Fibroblast of pulmonary artery (primary cell): ENCODE measurements around the gene RAB40C.
A peak's percentile ranks its signal among the peaks of the same experiment; 100 is the strongest.

ENCODE experiments used
- DNase-seq: peaks from one replicate; pipeline ENCODE4 v3.0.0-alpha.2; 2010; ENCODE audit warnings: low read depth
- H3K4me3 ChIP-seq: replicated peaks from 2 replicates; pipeline ENCODE4 v1.5.1; 2011; ENCODE audit warnings: low read depth, mild to moderate bottlenecking, control low read depth, low read length, moderate library complexity
- TF ChIP-seq, protein P1 (sequence below): IDR thresholded peaks from 2 replicates; pipeline ENCODE4 v1.5.1; 2011; ENCODE audit warnings: mild to moderate bottlenecking, control low read depth, low read length, inconsistent platforms; ENCODE audit errors: missing control alignments

RAB40C gene

DNA sequence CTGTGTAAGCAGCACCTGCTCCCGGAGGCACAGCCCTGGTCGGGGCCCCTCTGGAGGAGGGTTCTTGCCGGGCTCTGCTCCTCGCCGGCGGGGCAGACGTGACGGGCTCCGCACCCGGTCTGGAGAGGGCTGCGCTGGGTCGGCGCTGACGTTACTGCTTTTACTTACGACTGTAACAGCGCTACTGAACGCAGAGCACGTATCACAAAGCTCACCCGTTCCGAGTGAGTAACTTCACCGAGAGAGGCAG, 1.3 kb upstream of the RAB40C start:
- H3K4me3 ChIP-seq = peak overlapping the region; percentile 83
- DNase-seq = peak; percentile 69
- TF ChIP-seq, protein P1, sequence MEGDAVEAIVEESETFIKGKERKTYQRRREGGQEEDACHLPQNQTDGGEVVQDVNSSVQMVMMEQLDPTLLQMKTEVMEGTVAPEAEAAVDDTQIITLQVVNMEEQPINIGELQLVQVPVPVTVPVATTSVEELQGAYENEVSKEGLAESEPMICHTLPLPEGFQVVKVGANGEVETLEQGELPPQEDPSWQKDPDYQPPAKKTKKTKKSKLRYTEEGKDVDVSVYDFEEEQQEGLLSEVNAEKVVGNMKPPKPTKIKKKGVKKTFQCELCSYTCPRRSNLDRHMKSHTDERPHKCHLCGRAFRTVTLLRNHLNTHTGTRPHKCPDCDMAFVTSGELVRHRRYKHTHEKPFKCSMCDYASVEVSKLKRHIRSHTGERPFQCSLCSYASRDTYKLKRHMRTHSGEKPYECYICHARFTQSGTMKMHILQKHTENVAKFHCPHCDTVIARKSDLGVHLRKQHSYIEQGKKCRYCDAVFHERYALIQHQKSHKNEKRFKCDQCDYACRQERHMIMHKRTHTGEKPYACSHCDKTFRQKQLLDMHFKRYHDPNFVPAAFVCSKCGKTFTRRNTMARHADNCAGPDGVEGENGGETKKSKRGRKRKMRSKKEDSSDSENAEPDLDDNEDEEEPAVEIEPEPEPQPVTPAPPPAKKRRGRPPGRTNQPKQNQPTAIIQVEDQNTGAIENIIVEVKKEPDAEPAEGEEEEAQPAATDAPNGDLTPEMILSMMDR = no peak

DNA sequence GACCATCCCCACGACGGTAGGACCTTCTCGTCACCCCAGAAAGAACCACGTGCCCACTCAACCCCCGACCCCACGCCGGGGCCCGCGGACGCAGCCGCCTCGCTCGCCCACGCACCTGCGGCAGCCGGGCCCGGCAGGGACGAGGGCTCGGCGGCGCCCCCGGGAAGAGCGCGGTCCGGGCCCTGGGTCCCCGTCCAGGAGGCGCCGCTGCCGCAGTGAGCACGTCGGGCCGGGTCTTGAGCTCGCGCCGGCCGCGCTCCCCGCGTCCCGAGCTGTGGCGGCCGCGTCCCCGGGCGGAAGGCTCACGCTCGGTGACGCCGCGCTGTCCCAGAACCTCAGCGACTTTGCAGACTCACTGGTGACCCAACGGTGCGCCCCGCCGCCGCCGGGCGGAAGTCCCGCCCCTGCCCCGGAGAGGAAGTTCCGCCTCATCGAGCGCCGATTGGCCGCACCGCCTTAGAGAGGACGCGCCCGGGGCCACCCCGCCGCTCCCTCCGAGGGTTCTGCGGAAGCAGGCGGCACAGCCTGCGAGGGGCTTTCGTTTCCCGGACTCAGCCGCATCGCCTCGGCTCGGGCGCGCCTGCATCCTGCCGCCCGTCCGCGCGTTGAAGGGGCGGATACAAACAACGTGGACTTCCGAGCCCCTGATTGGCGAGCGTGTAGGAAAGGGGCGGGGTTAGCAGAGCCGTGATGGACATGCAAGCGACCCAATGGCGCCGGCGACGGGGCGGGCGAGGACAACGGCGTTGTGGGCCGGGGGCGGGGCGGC, 793 bp upstream of the RAB40C start:
- TF ChIP-seq, protein P1 = no peak
- peak; percentile 96 for DNase-seq
- peak overlapping the region; percentile 83 for H3K4me3 ChIP-seq

DNA sequence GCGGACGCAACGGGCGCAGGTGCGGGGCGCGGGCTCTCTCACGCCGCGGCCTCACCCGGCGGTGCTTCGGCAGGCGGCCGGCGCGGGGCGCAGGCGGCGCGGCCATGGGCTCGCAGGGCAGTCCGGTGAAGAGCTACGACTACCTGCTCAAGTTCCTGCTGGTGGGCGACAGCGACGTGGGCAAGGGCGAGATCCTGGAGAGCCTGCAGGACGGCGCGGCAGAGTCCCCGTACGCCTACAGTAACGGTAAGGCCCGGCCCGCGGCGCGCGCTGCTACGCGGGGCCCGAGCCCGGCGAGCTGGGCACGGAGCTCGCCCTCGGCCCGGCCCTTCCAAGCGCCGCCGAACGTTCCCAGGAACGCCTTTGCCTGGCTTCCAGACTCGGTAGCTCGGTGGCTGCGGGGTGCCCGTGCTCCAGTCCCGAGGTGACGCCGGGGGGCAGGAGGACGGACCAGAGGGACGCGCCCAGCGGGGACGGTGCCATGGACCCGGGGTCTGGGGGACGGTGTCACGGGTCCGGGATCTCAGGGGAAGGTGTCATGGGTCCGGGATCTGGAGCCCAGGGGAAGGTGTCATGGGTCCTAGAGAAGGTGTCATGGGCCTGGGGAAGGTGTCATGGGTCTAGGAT, 435 bp downstream of the RAB40C start:
- peak; percentile 46 for DNase-seq
- peak overlapping the region; percentile 79 for H3K4me3 ChIP-seq
- TF ChIP-seq, protein P1 = no peak

DNA sequence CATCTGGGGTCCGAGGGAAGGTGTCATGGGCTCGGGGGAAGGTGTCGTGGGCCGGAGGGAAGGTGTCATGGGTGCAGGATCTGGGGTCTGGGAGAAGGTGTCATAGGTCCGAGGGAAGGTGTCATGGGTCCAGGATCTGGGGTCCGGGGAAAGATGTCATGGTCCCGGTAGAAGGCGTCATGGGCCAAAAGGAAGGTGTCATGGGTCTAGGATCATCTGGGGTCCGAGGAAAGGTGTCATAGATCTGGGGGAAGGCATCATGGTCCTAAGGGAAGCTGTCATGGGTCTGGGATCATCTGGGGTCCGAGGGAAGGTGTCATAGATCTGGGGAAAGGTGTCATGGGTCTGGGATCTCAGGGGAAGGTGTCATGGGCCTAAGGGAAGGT, 942 bp downstream of the RAB40C start:
- TF ChIP-seq, protein P1 = no peak
- DNase-seq = no peak
- peak overlapping the region; percentile 79 for H3K4me3 ChIP-seq

DNA sequence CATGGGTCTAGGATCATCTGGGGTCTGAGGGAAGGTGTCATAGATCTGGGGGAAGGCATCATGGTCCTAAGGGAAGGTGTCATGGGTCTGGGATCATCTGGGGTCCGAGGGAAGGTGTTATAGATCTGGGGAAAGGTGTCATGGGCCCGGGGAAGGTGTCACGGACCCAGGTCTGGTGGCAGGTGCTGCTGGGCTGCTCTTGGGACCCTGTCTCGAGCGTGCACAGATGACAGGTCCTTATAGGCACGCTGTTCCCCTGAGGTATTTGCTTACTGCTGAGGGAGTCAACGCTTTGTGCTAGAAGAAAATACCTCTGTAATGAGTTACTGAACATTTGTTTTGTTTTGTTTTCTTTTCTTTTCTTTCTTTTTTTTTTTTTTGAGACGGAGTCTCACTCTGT, 1.4 kb downstream of the RAB40C start:
- TF ChIP-seq, protein P1 = no peak
- no peak for DNase-seq
- H3K4me3 ChIP-seq = peak overlapping the region; percentile 79

DNA sequence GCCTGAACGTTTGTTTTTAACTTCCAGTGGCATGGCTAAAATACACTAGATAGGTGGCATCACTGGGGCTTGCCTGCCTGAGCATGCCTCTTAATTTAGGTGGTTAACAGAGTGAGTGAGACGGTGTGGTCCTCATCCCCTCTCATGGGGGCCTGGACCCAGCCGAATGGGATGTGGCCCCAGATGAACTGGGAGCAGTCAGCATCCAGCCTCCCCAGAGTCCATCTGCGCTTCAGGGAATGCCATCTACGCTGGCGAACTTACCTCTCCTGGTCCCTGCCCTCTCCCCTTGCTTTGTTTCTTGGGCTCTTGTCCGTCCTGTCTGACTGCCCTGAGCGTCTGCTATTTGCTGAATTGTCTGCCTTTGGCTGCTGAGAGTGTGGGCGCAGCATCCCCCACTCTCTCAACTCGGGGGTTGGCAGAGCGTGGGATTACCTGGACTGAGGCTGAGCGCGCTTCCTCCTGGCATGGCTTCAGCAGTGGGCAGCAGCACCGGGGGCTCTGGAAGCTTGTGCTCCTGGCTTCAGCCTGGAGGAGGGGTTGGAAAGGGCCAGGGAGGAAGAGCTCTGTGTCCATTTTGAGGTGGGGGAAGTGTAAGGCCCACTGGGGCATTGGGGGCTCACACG, 2.1 kb downstream of the RAB40C start:
- no peak overlapping the region for H3K4me3 ChIP-seq
- DNase-seq = no peak
- TF ChIP-seq, protein P1 = no peak
